Breast epithelium (tissue), 3 donors: ENCODE measurements around the gene AAGAB.

ENCODE experiments used
- CTCF ChIP-seq, 3 donors: fragments of 450-650 bp; IDR thresholded peaks; one replicate each; pipeline ENCODE4 v1.5.1; 2016 to 2017; ENCODE audit warnings: antibody characterized with exemption in 3 of 3, mild to moderate bottlenecking in 3 of 3, moderate library complexity in 3 of 3
- POLR2A ChIP-seq: fragments of 450-650 bp; IDR thresholded peaks from one replicate; pipeline ENCODE4 v1.6.1; 2016; ENCODE audit warnings: antibody characterized with exemption, mild to moderate bottlenecking, moderate library complexity
- POLR2AphosphoS5 ChIP-seq, 3 donors: sonication (generic); formaldehyde crosslinking; IDR thresholded peaks; one replicate each; pipeline ENCODE4 v1.6.1; 2017; ENCODE audit warnings: antibody characterized with exemption in 3 of 3

- no peak for TF ChIP-seq CTCF (IDR thresholded peaks at IDR 0.05)
- no peak for TF ChIP-seq POLR2A
- TF ChIP-seq POLR2AphosphoS5 (IDR thresholded peaks at IDR 0.05), result no peak
These were observed 87.4 kb downstream of the AAGAB start for GRCh38 chr15:67167091-67167490.
